GM19023 (cell line): ENCODE data around the gene QTRT2.

Source experiments
- ATAC-seq: cut with Tn5 transposase; IDR thresholded peaks from one replicate; pipeline ENCODE4 v1.9.1; 2021; ENCODE audit warnings: mild to moderate bottlenecking, moderate library complexity; ENCODE audit not compliant: unreplicated experiment

Gene QTRT2

DNA sequence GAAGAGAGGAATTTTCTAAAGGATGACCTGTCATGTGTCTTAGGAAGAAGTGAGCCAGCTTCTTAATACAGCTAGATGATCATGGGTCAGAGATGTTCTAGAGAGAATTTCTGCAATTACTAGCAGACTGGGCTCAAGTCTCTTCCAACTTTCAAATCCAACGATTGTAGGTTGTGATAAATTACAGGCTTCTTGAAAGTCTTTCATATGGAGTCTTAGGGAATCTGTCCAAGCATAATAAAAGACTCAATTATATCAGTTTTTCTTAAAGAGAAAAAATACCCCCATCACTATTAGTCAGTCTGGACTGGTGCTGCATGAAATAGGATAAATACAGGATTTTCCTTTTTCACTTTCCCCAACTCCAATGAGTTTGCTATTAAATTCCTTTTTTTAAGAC lies 63.2 kb downstream of the QTRT2 start:
- no peak for ATAC-seq

GRCh38 chr3:114120211-114120610 lies 63.7 kb downstream of the QTRT2 start:
- ATAC-seq = no peak

- ATAC-seq = no peak
These were observed 65.6 kb downstream of the QTRT2 start for GRCh38 chr3:114122027-114122709.

DNA sequence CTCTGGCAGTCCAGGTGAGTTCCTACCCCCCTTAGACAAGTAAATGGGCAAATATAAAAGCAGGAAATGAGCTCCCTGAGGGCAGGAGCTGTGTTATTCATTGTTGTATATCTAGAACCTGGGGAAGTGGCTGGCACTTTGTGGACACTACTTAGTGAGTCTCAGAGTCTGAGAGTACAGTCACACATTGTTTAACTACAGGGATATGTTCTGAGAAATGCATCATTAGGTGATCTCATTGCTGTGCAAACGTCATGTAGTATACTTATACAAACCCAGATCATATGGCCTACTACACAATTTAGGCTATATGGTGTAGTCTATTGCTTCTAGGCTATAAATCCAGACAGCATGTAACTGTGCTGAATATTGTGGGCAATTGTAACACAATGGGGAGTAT lies 69.9 kb downstream of the QTRT2 start:
- ATAC-seq = no peak

GRCh38 chr3:114127517-114127916 lies 71.0 kb downstream of the QTRT2 start:
- ATAC-seq = no peak

- ATAC-seq = no peak
These were observed 71.7 kb downstream of the QTRT2 start for GRCh38 chr3:114128231-114128630.

GRCh38 chr3:114128826-114129225 lies 72.3 kb downstream of the QTRT2 start:
- ATAC-seq = no peak

DNA sequence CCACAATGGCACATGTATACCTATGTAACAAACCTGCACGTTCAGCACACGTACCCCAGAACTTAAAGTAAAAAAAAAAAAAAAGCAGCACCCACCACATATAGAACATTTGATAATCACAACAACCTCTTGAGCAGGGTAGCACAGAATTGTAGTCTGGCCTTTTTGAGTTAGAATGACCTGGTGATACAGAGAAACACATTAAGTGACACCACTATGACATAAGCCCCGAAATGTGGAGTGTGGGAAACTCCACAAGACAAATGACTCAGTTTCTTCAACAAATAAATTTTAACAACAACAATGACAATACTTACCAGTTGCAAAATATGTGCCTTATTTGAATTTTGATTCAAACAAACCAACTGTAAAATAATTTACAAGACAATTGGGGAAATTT lies 76.0 kb downstream of the QTRT2 start:
- ATAC-seq = no peak

- no peak for ATAC-seq
These were observed 77.4 kb downstream of the QTRT2 start for GRCh38 chr3:114133947-114134346.
